GM18907 (cell line): ENCODE measurements around the gene APOL3.
"Not testable (repeated sequence)": the region's sequence is repeated elsewhere in the genome, so short reads cannot be mapped to it uniquely, and the experiment has no call there.

Source experiments
- ATAC-seq: cut with Tn5 transposase; IDR thresholded peaks from one replicate; pipeline ENCODE4 v1.9.1; 2021; ENCODE audit warnings: mild to moderate bottlenecking, moderate library complexity; ENCODE audit not compliant: unreplicated experiment

The APOL3 gene

GRCh38 chr22:36162127-36163034, 1.8 kb upstream of the APOL3 start:
- ATAC-seq: peak; percentile 56

- ATAC-seq: peak; percentile 2
Observed at GRCh38 chr22:36161793-36162126, 1.2 kb upstream of the APOL3 start.

GRCh38 chr22:36156515-36157419, 3.8 kb downstream of the APOL3 start:
- no peak for ATAC-seq

GRCh38 chr22:36156119-36156514, 4.4 kb downstream of the APOL3 start:
- no peak for ATAC-seq

- ATAC-seq: no peak
Observed at GRCh38 chr22:36155702-36156101, 4.9 kb downstream of the APOL3 start.

GRCh38 chr22:36154423-36154945, 6.1 kb downstream of the APOL3 start:
- ATAC-seq: no peak

GRCh38 chr22:36153501-36154422, 6.8 kb downstream of the APOL3 start:
- ATAC-seq: no peak

GRCh38 chr22:36152821-36153220, 7.7 kb downstream of the APOL3 start:
- ATAC-seq: not testable (repeated sequence)

- no peak for ATAC-seq
Observed at GRCh38 chr22:36152088-36152487, 8.5 kb downstream of the APOL3 start.

- no peak for ATAC-seq
Observed at GRCh38 chr22:36151006-36151595, 9.5 kb downstream of the APOL3 start.

GRCh38 chr22:36149441-36149840, 11.1 kb downstream of the APOL3 start:
- no peak for ATAC-seq

- no peak for ATAC-seq
Observed at GRCh38 chr22:36148411-36148810, 12.1 kb downstream of the APOL3 start.

GRCh38 chr22:36147196-36147791, 13.3 kb downstream of the APOL3 start:
- no peak for ATAC-seq

- ATAC-seq: no peak
Observed at GRCh38 chr22:36145881-36146280, 14.7 kb downstream of the APOL3 start.

GRCh38 chr22:36144886-36145541, 15.5 kb downstream of the APOL3 start:
- no peak for ATAC-seq

- ATAC-seq: no peak
Observed at GRCh38 chr22:36143956-36144355, 16.6 kb downstream of the APOL3 start.

- ATAC-seq: no peak
Observed at GRCh38 chr22:36143066-36143815, 17.3 kb downstream of the APOL3 start.

GRCh38 chr22:36141481-36141880, 19.1 kb downstream of the APOL3 start:
- ATAC-seq: no peak
